Fibroblast of villous mesenchyme (primary cell): Measurements from ENCODE around the gene SYNPO2. TPM values are rescaled to one million over a fixed set of nuclear protein-coding genes. Genes with fewer than 3 reads are reported as not detected.

Source experiments
- DNase-seq: peaks from one replicate; pipeline ENCODE4 v3.0.0-alpha.2; 2010; ENCODE audit warnings: low read depth
- H3K4me3 ChIP-seq: 2 replicates; pipeline ENCODE4 v1.5.1; 2011; ENCODE audit warnings: low read depth, mild to moderate bottlenecking, low read length
- total RNA-seq: library from RNA; depleted of rRNA; stranded (reverse); fragments of >200 nt; gene quantifications from 2 replicates; pipeline ENCODE4 v1.2.3, GENCODE V29; 2012
- TF ChIP-seq, protein P1 (sequence below): IDR thresholded peaks from 2 replicates; pipeline ENCODE4 v1.5.1; 2012; ENCODE audit warnings: low read depth, mild to moderate bottlenecking, low read length; ENCODE audit not compliant: insufficient read depth

Gene SYNPO2
- total RNA-seq, 1 donor, result 194 TPM

DNA sequence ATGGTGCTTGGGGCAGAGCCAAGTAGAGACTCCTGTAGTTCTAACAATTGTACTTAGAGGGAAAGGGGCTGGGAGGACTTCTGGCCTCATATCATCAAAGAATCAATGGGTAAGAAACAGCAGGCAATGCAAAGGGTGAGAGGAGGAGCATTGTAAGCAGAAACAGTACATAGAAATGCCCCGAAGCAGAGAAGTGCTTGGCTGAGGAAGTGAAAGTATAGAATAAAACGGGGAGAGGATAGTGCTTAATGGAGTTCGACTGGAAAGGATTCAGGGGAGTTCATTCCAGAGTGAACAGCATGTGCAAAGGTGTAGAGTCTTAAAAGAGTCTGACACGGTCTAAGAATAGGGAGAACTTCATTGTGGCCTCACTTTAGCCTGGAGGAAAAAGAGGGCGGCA is 103.0 kb downstream of the SYNPO2 start:
- DNase-seq, result no peak
- H3K4me3 ChIP-seq, result no peak overlapping the region
- TF ChIP-seq, protein P1, sequence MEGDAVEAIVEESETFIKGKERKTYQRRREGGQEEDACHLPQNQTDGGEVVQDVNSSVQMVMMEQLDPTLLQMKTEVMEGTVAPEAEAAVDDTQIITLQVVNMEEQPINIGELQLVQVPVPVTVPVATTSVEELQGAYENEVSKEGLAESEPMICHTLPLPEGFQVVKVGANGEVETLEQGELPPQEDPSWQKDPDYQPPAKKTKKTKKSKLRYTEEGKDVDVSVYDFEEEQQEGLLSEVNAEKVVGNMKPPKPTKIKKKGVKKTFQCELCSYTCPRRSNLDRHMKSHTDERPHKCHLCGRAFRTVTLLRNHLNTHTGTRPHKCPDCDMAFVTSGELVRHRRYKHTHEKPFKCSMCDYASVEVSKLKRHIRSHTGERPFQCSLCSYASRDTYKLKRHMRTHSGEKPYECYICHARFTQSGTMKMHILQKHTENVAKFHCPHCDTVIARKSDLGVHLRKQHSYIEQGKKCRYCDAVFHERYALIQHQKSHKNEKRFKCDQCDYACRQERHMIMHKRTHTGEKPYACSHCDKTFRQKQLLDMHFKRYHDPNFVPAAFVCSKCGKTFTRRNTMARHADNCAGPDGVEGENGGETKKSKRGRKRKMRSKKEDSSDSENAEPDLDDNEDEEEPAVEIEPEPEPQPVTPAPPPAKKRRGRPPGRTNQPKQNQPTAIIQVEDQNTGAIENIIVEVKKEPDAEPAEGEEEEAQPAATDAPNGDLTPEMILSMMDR, result no peak

DNA sequence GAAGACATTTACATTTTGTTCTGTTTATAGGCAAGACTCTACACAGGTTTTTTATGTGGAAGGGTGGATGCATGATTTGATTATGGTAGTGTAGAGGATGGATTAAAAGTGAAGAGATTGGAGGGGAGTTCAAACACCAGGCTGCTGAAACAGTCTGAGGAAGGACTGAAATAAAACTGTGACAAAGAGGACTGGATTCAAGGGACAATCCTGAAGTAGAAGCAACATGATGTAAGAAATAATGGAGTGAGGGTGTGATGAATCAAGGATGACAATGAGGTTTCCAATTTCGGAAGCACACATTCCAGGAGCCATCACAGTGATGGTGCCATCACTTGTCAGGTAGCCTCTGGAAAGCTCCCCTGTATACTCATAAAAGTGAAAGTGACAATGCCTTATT is 103.5 kb downstream of the SYNPO2 start:
- TF ChIP-seq, protein P1, result no peak
- no peak overlapping the region for H3K4me3 ChIP-seq
- no peak for DNase-seq

DNA sequence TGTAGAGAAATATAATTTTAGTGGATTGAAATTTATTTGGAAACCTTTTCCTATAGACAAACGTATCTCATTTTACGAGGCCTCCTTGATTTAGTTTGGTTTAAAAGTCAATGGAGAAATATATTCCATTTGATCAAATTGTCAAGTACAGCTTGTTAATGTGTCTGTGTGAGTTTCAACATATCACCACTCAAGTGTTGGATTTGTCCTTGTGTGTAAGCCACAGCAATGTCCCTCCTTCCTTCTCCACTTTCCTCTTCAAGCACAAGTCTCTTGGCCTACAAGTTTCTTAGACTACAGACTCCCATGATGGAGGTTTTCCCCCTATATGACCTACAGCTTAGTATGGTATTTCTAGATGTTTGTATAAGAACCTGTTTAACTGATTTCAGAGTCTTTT is 104.7 kb downstream of the SYNPO2 start:
- no peak overlapping the region for H3K4me3 ChIP-seq
- TF ChIP-seq, protein P1, result no peak
- no peak for DNase-seq

DNA sequence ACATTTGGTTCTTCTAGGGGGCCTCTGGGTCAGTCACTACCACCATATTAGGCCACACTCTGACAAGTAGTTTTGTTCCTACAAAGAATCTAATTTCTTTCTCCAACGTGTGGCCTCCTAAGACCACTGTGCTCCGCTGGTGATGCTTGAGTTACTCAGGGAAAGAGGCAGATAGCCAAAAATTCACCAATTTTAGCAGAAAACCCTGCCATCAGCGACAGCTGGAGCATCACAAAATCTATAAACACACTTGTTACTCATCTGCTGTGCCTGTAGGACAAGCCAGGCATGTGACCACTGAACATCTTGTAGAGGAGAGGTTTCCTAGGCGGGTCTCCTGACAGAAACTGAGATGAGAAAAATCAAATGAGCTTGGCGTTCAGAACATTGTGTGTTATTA is 105.4 kb downstream of the SYNPO2 start:
- DNase-seq, result peak; percentile 52
- TF ChIP-seq, protein P1, result no peak
- H3K4me3 ChIP-seq, result no peak overlapping the region

DNA sequence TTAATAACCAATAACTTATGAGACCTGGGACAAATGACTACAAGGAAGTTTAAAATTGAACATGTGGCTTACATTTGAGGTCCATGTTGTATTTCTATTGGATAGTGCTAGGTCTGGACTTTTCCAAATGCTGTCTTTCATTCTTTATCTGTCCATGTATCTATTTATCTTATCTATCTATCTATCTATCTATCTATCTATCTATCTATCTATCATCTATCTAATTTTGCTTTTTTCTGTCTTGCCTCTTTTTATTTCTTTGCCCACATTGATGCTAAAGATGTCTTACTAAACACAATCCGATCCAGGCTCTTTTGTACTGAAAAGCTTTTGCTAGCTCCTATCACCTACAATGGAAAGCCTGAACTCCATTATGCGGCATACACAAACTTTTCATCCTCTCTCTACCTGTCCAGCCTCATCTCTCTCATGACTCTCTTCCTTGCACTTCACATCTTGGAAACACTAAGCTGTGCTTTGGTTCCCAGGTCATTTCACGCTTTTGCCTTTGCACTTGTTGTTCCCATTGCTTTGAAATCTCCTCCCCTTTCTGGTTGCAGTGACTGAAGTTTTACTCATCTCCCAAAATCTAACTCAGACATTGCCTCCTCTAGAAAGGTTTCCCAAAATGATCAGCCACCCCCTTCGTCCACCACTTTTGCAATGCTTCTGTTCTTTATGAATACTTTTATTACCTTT is 107.2 kb downstream of the SYNPO2 start:
- TF ChIP-seq, protein P1, result no peak
- no peak overlapping the region for H3K4me3 ChIP-seq
- no peak for DNase-seq

DNA sequence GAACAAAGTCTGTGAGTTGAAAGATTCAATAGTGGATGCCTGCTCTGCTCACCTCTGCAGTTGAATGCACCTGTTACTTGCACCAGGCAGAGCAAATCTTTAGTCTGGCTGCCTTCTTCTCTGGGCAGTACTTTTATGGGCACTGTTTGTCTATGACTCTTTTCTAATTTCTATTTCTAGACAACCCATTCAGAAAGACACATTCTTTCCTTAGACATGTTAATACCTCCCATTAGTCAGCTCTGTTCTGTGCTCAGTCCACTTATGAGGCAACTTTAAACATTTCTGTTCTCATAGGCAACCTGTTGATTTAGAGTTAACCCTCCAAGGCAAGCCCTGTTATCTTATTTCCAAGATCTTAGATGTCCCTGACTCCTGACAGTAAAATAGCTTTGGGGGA is 108.9 kb downstream of the SYNPO2 start:
- H3K4me3 ChIP-seq, result no peak overlapping the region
- TF ChIP-seq, protein P1, result no peak

DNA sequence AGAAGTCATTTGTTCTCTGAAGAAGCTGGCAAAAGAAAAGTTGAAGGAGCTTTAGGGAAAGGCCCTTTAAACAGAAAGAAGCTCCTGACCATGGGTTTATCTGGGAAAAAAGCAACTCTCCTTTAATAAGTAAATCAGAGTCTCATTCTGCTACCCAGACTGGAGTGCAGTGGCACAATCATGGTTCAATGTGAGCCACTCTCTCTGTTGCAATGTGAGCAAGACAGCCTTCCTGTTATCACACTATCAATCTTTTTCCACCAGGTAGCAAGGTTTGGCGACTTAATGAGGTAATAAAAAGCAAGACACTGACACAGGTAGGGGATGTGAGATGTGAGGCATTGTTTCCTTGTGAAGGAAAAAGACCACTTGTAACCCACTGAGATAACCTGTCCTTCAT is 111.3 kb downstream of the SYNPO2 start:
- TF ChIP-seq, protein P1, result no peak
- no peak overlapping the region for H3K4me3 ChIP-seq
- no peak for DNase-seq

More for the DNA sequence above, 108.9 kb downstream of the SYNPO2 start:
- peak; percentile 44 for DNase-seq
